ENCODE measurements around the gene DNAH11. TPM values are rescaled to one million over a fixed set of nuclear protein-coding genes. Genes with fewer than 3 reads are reported as not detected.

The DNAH11 gene
- total RNA-seq, 2 donors from 2014 or later = 0.05 to 0.32 TPM

DNA sequence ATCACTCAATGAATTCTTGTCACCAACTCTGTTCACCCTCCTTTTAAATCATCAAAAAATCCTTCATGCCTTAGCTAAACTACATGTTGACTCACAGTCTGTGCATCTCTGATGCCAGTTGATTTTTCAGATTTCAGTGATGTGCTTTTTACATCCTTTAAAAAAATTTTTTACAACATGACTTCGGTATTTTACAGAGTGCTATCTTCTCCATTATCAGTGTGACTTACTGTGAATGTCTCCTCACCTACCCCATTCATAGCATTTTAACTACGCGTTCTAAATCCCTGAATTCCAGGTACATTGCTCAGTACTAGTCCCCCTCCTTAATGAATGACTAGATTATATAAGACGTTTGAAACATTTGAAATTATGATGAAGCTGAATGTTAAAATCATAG, 98.7 kb downstream of the DNAH11 start:
- Histone ChIP-seq H3K27me3 (no peaks in the 10 kb centered on the region), H3K9me3 (no peaks in the 10 kb centered on the region), H3K27ac (no peak overlapping the region), H3K4me1 (no peaks in the 10 kb centered on the region), H3K36me3 (no peaks in the 10 kb centered on the region), H3K4me3 (no peak overlapping the region), H3K9ac (ENCODE audit: low read depth in 2 of 2, low read length in 2 of 2) (no peak overlapping the region)
- intact Hi-C loops (cut with DNase I) = no loop called here
- no peak for DNase-seq
- TF ChIP-seq, protein P1, sequence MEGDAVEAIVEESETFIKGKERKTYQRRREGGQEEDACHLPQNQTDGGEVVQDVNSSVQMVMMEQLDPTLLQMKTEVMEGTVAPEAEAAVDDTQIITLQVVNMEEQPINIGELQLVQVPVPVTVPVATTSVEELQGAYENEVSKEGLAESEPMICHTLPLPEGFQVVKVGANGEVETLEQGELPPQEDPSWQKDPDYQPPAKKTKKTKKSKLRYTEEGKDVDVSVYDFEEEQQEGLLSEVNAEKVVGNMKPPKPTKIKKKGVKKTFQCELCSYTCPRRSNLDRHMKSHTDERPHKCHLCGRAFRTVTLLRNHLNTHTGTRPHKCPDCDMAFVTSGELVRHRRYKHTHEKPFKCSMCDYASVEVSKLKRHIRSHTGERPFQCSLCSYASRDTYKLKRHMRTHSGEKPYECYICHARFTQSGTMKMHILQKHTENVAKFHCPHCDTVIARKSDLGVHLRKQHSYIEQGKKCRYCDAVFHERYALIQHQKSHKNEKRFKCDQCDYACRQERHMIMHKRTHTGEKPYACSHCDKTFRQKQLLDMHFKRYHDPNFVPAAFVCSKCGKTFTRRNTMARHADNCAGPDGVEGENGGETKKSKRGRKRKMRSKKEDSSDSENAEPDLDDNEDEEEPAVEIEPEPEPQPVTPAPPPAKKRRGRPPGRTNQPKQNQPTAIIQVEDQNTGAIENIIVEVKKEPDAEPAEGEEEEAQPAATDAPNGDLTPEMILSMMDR (IDR thresholded peaks at IDR 0.05) = no peak

DNA sequence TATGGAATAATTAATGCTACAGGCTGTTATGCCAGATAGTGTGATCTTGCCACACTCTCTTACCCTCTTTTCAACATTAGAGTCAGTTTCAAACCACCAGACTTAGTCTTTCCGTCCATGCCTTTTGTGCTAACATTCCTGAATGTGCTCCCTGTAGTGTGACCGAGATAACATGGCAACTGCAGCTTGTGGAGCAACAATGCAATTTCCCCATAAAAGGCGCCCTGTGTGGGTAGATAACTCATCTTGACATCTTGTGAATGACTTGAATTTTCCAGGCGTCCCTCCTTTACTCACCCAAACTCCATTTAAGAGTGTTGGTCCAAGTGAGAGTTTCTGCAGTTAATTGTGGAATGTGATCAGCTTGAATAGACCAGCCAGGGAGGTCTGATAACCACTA, 99.6 kb downstream of the DNAH11 start:
- DNase-seq = no peak
- Histone ChIP-seq H3K36me3 (no peaks in the 10 kb centered on the region), H3K27ac (no peak overlapping the region), H3K4me3 (no peak overlapping the region), H3K9ac (ENCODE audit: low read depth in 2 of 2, low read length in 2 of 2) (no peak overlapping the region), H3K9me3 (no peaks in the 10 kb centered on the region), H3K27me3 (no peaks in the 10 kb centered on the region), H3K4me1 (no peaks in the 10 kb centered on the region)
- intact Hi-C loops (cut with DNase I) = no loop called here
- TF ChIP-seq, protein P1 (IDR thresholded peaks at IDR 0.05) = no peak

DNA sequence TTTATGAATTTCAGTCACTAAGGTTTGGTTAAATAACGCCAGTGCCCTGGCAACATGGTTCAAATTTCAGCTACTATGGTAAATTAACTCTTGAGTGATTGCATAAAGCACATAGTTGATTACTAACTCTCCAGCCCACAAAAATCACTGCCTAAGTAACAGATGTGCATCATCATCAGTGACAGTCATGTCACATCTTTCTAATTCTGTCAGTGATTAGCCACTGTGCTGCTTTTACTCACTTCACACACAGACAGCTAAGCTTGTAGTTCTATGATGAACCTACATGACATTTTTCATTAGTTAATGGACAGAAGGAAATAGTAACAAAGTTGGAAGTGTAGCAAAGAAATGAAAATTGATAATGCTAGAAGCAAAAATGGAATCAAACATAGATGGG, 108.9 kb downstream of the DNAH11 start:
- Histone ChIP-seq H3K36me3 (no peaks in the 10 kb centered on the region), H3K4me3 (no peak overlapping the region), H3K9ac (ENCODE audit: low read depth in 2 of 2, low read length in 2 of 2) (no peak overlapping the region), H3K27ac (no peak overlapping the region), H3K9me3 (no peaks in the 10 kb centered on the region), H3K4me1 (no peaks in the 10 kb centered on the region), H3K27me3 (no peaks in the 10 kb centered on the region)
- no peak for DNase-seq
- TF ChIP-seq, protein P1 (IDR thresholded peaks at IDR 0.05) = no peak
- intact Hi-C loops (cut with DNase I) = no loop called here

DNA sequence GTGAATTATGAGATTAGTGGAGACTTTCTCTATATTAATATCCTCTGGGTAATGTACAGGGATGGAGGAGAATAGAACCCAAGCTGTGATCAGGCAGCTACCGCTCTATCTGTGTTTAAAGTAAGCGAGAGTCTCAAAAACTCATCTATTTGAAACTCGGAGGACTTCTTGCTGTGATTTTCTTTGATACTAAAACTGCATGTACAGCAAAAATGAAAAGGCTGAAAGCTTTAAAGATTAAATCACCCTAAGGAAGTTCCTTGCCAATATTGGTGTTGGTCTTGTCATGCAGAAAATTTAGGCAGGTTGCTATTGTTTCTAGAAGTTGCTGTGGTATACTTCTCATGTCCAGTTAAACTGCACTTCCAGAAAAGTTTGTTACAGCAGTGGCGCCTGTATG, 110.8 kb downstream of the DNAH11 start:
- TF ChIP-seq, protein P1 (IDR thresholded peaks at IDR 0.05) = no peak
- no peak overlapping the region for H3K4me3 ChIP-seq

DNA sequence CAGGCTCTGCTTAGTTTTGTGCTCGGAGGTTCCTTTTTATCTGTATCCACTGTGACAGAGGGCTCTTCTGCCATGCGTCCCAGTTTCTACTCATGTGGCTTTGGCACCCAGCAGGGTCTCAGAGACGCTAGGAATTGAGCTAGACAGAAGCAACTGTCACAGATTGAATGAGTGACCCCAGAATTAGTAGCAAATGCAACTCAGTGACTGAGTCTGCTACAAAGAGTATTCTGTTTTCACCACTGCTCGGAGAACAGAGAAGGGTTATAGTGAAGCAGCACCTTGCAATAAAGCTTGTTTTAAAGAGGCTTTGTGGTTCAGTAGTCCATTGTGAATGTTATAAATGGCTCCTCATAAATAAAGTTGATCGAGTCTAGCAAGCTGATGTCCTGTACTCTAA, 113.2 kb downstream of the DNAH11 start:
- no peak for DNase-seq

More for the DNA sequence above, 110.8 kb downstream of the DNAH11 start:
- H3K9me3 ChIP-seq = no peaks in the 10 kb centered on the region
- no peaks in the 10 kb centered on the region for H3K27me3 ChIP-seq
- H3K27ac ChIP-seq = no peak overlapping the region
- intact Hi-C loops (cut with DNase I) = no loop called here
- no peaks in the 10 kb centered on the region for H3K36me3 ChIP-seq
- DNase-seq = no peak
- H3K4me1 ChIP-seq = no peaks in the 10 kb centered on the region
- no peak overlapping the region for H3K9ac ChIP-seq (ENCODE audit: low read depth in 2 of 2, low read length in 2 of 2)

More for the DNA sequence above, 113.2 kb downstream of the DNAH11 start:
- Histone ChIP-seq H3K36me3 (no peaks in the 10 kb centered on the region), H3K4me3 (no peak overlapping the region), H3K9ac (ENCODE audit: low read depth in 2 of 2, low read length in 2 of 2) (no peak overlapping the region), H3K27ac (no peak overlapping the region), H3K27me3 (no peaks in the 10 kb centered on the region), H3K9me3 (no peaks in the 10 kb centered on the region), H3K4me1 (no peaks in the 10 kb centered on the region)
- TF ChIP-seq, protein P1 (IDR thresholded peaks at IDR 0.05) = no peak
- intact Hi-C loops (cut with DNase I) = no loop called here

All from colonic mucosa (tissue), 4 donors.